Adrenal gland (tissue), 12 donors: ENCODE data around the gene MINDY4. TPM values are rescaled to one million over a fixed set of nuclear protein-coding genes. Genes with fewer than 3 reads are reported as not detected.

Experiments
- DNase-seq, 7 donors: peaks; one replicate each; pipeline ENCODE4 v3.0.0-alpha.2; 2019 to 2020
- H3K27ac ChIP-seq, 5 donors: fragments of 200-600 bp; sonication (generic) in 4 of 5; 1 replicate in 3 of 5; 2 replicates in 2 of 5; pipeline versions ENCODE4 v1.5.1 to v1.8.0; 2016 to 2020; ENCODE audit warnings: mild to moderate bottlenecking in 1 of 5
- H3K27me3 ChIP-seq: fragments of 200-600 bp; 2 replicates; pipeline ENCODE4 v1.8.0; 2021
- H3K36me3 ChIP-seq, 2 donors: fragments of 200-600 bp; replicated peaks in 1 of 2; 1 replicate in 1 of 2; 2 replicates in 1 of 2; pipeline versions ENCODE4 v1.5.1 to v1.8.0; 2018 to 2022
- H3K4me1 ChIP-seq, 2 donors: fragments of 200-600 bp; replicated peaks in 1 of 2; 1 replicate in 1 of 2; 2 replicates in 1 of 2; pipeline versions ENCODE4 v1.5.1 to v1.8.0; 2018 to 2021
- H3K4me3 ChIP-seq, 4 donors: fragments of 200-600 bp; sonication (generic) in 3 of 4; one replicate each; pipeline ENCODE4 v1.5.1; 2016 to 2018
- H3K9me3 ChIP-seq, 3 donors: fragments of 200-600 bp; sonication (generic) in 1 of 3; replicated peaks in 1 of 3; 1 replicate in 2 of 3; 2 replicates in 1 of 3; pipeline versions ENCODE4 v1.5.1 to v1.8.0; 2016 to 2021
- POLR2A ChIP-seq, 2 donors: fragments of 450-650 bp; IDR thresholded peaks; one replicate each; pipeline ENCODE4 v1.6.1; 2017; ENCODE audit warnings: antibody characterized with exemption in 2 of 2, mild to moderate bottlenecking in 2 of 2, moderate library complexity in 1 of 2
- WGBS, 4 donors: extraction: QIAGEN DNeasy Blood & Tissue Kit in 2 of 4; methylation state at CpG; one replicate each; pipeline versions ENCODE4 v1.1.5 to v1.1.7; 2013 to 2017; 5-methylcytosine and 5-hydroxymethylcytosine counted together
- intact Hi-C, 2 donors: fragments of 100-400 bp; cut with DNase I; formaldehyde crosslinking; loops; one replicate each; pipeline versions ENCODE4 v1.14.1 to v1.15.0; 2022 to 2023
- polyA plus RNA-seq, 3 donors: library from polyadenylated mRNA; stranded (reverse); fragments of 200-250 nt in 2 of 3; fragments of 350-450 nt in 1 of 3; fragmentation: Illumina TruSeq in 1 of 3; extraction: RNeasy Lipid Tissue Mini Kit (QIAGEN cat#74804) in 1 of 3; gene quantifications; one replicate each; pipeline ENCODE4 v1.2.3, GENCODE V29; 2013 to 2014
- total RNA-seq, 9 donors: library from RNA; depleted of rRNA in 4 of 9; stranded (reverse); fragments of >200 nt in 4 of 9; fragments of 120-200 nt in 1 of 9; fragmentation: NEBNext Ultra II Directional in 1 of 9; extraction: Animal tissue kit (Norgen Biotek cat#: 25700) in 1 of 9; gene quantifications; one replicate each; pipeline versions ENCODE4 v1.1.0 to v1.2.4, GENCODE V29; 2013 to 2023
- TF ChIP-seq, protein P1 (sequence below), 6 experiments: fragments of 450-650 bp in 4 of 6; fragments of 200-600 bp in 2 of 6; sonication (generic) in 1 of 6; IDR thresholded peaks; 1 replicate in 5 of 6; 2 replicates in 1 of 6; pipeline versions ENCODE4 v1.5.1 to v1.8.0; 2016 to 2021; ENCODE audit warnings: antibody characterized with exemption in 6 of 6, mild to moderate bottlenecking in 2 of 6, moderate library complexity in 1 of 6
- donor health status: healthy with polysubstance abuse.
- donor health status: Bipolar disorder and iron deficiency.
- donor health status: DM: yes; HTN: yes; CAD: no.
- donor health status: DM: no; HTN: no; CAD: no.
- donor health status: DM: no; HTN: no; CAD: no.
- donor health status: DM: yes; HTN: yes; CAD: no.

MINDY4 gene
- total and polyA plus RNA-seq, 12 donors: 4.8 to 19.9 (median 7.3) TPM

DNA sequence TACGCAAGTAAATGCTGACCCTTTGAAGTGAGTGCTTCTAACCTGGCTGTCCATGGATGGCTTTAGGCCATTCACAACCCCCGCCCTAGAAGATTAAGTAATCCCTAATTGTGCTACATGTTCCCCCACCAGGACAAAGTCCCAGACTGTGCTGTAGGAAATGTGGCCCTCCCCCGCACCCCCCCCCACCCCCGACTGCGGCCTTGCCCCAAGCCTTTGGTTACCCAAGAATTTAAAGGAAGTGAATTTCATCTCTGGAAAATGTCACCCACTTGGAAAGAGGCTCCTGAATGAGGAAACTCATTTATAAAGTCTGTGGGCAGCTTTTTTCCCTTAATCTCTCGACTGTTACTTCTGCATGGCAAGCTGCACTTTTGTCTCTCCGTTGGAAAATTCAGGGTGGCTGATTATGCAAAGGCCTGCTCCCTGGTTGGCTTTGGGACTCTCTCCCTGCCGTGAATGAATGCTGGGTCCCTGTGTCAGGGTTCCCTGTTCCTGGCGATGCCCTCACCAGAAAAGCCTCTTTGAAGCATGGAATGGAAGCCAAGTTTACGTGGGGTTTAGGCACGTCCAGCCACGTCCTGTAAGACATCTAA is 109.0 kb downstream of the MINDY4 start:
- no peaks in the 10 kb centered on the region for H3K36me3 ChIP-seq
- H3K27ac ChIP-seq: no peak overlapping the region
- 68 to 80% (median 78%) methylated on average over 7 to 12 of the region's 12 CpGs for WGBS, 4 donors
- H3K9me3 ChIP-seq: no peaks in the 10 kb centered on the region
- intact Hi-C loops: no loop called here
- H3K4me3 ChIP-seq: no peak overlapping the region
- TF ChIP-seq, protein P1, sequence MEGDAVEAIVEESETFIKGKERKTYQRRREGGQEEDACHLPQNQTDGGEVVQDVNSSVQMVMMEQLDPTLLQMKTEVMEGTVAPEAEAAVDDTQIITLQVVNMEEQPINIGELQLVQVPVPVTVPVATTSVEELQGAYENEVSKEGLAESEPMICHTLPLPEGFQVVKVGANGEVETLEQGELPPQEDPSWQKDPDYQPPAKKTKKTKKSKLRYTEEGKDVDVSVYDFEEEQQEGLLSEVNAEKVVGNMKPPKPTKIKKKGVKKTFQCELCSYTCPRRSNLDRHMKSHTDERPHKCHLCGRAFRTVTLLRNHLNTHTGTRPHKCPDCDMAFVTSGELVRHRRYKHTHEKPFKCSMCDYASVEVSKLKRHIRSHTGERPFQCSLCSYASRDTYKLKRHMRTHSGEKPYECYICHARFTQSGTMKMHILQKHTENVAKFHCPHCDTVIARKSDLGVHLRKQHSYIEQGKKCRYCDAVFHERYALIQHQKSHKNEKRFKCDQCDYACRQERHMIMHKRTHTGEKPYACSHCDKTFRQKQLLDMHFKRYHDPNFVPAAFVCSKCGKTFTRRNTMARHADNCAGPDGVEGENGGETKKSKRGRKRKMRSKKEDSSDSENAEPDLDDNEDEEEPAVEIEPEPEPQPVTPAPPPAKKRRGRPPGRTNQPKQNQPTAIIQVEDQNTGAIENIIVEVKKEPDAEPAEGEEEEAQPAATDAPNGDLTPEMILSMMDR (IDR thresholded peaks at IDR 0.05): no peak
- no peak for TF ChIP-seq POLR2A (IDR thresholded peaks at IDR 0.05)
- H3K4me1 ChIP-seq: no peaks in the 10 kb centered on the region
- no peak for DNase-seq
- H3K27me3 ChIP-seq: no peaks in the 10 kb centered on the region

DNA sequence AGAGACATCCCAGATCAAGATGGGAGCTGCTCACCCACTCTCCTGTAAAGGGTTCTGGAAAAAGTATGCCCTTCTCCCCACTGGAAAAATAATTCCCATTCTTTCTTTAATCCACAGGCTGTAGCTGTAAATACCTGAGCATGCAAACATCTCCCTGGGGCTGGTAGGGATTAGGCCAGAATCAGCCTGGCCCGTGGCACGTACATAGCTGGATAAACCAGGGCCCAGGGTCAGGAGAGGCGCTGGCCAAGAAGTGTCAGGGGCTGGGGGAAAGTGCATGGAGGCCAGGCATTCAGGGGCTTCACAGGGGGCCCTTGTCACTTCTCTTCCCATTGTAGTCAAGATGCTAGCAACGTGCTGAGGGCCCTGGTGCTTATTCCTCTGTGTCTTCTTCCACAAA is 109.7 kb downstream of the MINDY4 start:
- intact Hi-C loops: no loop called here
- Histone ChIP-seq H3K36me3 (no peaks in the 10 kb centered on the region), H3K27ac (no peak overlapping the region), H3K27me3 (no peaks in the 10 kb centered on the region), H3K4me3 (no peak overlapping the region), H3K4me1 (no peaks in the 10 kb centered on the region), H3K9me3 (no peaks in the 10 kb centered on the region)
- TF ChIP-seq, protein P1 (IDR thresholded peaks at IDR 0.05): no peak
- no peak for TF ChIP-seq POLR2A (IDR thresholded peaks at IDR 0.05)
- DNase-seq: no peak
- whole genome bisulfite sequencing, 4 donors: 89 to 100% (median 98%) methylated on average over 2 to 4 of the region's 4 CpGs

DNA sequence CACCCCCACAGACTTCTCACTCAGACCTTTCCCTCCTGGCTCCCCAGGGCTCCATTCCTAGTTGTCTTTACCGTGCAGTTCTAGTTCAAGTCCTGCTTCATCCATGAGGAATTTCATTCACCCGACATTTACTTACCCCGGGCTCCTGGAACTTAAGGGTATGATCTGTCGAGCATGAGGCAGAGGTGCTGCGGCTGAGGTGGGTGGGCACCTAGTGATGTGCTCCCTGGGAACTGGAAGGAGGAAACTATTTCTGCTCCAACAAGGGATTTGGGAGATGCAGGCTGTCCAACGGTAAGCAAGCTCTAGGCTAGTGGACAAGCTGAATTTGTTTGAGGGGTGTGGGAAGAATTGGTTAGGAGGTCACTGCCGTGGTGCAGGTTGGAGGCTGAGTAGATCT is 110.2 kb downstream of the MINDY4 start:
- no peaks in the 10 kb centered on the region for H3K9me3 ChIP-seq
- no peak for DNase-seq
- WGBS, 4 donors: 91 to 96% (median 94%) methylated on average over 7 of the region's 7 CpGs
- no peaks in the 10 kb centered on the region for H3K36me3 ChIP-seq
- no peaks in the 10 kb centered on the region for H3K4me1 ChIP-seq
- H3K27ac ChIP-seq: no peak overlapping the region
- H3K27me3 ChIP-seq: no peaks in the 10 kb centered on the region
- intact Hi-C loops: no loop called here
- no peak overlapping the region for H3K4me3 ChIP-seq
- TF ChIP-seq POLR2A (IDR thresholded peaks at IDR 0.05): no peak
- TF ChIP-seq, protein P1 (IDR thresholded peaks at IDR 0.05): no peak

DNA sequence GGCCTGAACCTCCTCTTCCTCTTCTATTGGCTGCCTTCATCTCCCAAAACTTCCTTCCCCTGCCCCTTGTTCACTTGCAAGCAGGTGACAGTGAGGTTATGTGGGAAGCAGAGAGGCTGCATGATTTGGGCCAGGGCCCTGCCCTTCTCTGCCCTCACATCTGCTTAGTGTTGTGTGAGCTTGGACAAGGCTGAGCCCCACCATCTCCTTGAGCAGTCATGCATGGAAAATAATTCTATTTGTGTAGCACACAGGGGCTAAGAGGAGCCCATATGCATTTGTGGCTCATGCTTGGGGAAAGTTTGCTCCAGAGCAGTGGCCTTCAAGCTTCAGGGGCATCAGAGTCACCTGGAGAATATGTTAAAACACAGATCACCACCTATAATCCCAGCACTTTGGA is 113.7 kb downstream of the MINDY4 start:
- TF ChIP-seq, protein P1 (IDR thresholded peaks at IDR 0.05): no peak
- no peak for TF ChIP-seq POLR2A (IDR thresholded peaks at IDR 0.05)
- Histone ChIP-seq H3K27me3 (no peaks in the 10 kb centered on the region), H3K9me3 (no peaks in the 10 kb centered on the region), H3K4me3 (no peak overlapping the region), H3K36me3 (no peaks in the 10 kb centered on the region), H3K4me1 (peaks cover 0 to 10% of the 10 kb centered on the region in 2 donors), H3K27ac (no peak overlapping the region)
- intact Hi-C loops: no loop called here
- DNase-seq: no peak
